Fibroblast of lung (primary cell): ENCODE results near the gene RASSF3.

Experiments used
- CTCF ChIP-seq, 2 donors: IDR thresholded peaks in 1 of 2; conservative IDR thresholded peaks in 1 of 2; 1 replicate in 1 of 2; 2 replicates in 1 of 2; pipeline ENCODE4 v1.5.1; 2011 to 2012; ENCODE audit warnings: low read length in 2 of 2, control low read depth in 1 of 2, inconsistent platforms in 1 of 2, low read depth in 1 of 2, mild to moderate bottlenecking in 1 of 2
- EZH2 ChIP-seq: IDR thresholded peaks from 2 replicates; pipeline ENCODE4 v1.5.1; 2012; ENCODE audit warnings: low read length, control low read depth, mild to moderate bottlenecking; ENCODE audit errors: missing control alignments

GRCh38 chr12:64616201-64616600 is 5.9 kb downstream of the RASSF3 start:
- TF ChIP-seq CTCF (conservative IDR thresholded peaks at IDR 0.05 in 1 of 2, IDR thresholded peaks at IDR 0.05 in 1 of 2; ENCODE audit: low read depth in 1 of 2, low read length in 2 of 2) (no peak), EZH2 (no peak)
